Measurements from ENCODE around the gene CNTD1.
A peak's percentile ranks its signal among the peaks of the same experiment; 100 is the strongest.

The CNTD1 gene

GRCh38 chr17:42809250-42809649, 10.6 kb downstream of the CNTD1 start:
- no peak for DNase-seq

GRCh38 chr17:42814633-42815399, 16.2 kb downstream of the CNTD1 start:
- DNase-seq: no peak

DNA sequence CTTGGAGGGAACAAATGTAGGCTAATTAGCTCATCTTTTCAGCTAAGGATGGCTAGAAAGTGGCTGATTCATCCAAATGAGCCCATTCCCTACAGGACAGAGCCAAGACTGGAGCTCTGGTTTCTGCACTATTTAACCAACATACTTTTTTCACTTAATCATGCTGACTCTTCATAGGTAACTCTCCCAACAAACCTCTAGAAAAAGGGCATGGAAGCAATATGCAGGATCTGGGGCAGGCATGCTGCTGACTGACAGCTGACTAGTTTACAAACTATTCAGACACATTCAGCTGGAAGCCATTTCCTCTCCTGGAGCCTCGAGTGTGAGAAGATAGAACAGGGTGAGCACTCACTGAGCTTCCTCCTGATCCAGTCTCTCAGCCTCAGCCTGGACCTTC, 19.2 kb downstream of the CNTD1 start:
- no peak for DNase-seq

- DNase-seq: no peak
Observed at GRCh38 chr17:42818379-42818778, 19.7 kb downstream of the CNTD1 start.

DNA sequence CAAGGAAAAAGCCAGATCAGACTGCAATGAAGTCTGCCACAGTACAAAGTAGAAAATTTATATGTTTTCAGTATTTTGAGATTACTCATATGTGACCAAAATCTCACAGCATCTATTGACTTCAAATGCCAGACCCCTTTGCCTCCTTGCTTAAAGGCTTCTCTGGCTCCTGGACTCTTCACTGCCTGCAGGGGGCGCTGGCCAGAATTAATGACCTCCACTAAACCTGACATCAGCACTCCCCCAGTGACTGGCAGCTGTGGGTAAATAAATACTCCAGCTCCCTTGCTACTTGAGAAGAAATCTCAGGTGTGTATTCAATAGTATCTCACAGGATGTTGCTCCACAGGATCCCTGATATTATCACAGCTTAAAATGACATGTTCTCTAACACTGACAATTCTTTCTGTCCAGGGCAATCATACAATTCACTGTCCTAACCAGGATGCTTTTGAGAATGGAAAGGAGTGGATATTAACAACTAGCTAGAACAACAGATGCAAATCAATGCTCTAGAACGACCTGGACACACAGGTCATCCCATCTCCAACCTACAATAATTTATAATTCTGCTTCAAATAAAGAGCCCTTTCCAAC, 21.4 kb downstream of the CNTD1 start:
- DNase-seq: peak; percentile 46

DNA sequence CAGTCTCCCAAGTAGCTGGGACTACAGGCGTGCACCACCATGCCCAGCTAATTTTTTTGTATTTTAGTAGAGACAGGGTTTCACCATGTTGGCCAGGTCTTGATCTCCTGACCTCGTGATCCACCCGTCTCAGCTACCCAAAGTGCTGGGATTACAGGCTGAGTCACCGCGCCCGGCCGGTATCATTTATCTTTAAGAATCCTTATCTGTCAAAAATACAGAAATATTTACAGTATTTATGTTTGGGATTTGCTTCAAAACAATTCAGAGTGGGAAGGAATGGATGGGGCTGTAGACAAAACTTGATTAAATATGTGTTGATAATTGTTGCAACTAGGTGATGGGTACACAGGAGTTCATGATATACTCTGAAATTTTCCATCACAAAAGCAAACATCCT, 22.5 kb downstream of the CNTD1 start:
- no peak for DNase-seq

GRCh38 chr17:42827472-42827871, 28.8 kb downstream of the CNTD1 start:
- DNase-seq: no peak

DNA sequence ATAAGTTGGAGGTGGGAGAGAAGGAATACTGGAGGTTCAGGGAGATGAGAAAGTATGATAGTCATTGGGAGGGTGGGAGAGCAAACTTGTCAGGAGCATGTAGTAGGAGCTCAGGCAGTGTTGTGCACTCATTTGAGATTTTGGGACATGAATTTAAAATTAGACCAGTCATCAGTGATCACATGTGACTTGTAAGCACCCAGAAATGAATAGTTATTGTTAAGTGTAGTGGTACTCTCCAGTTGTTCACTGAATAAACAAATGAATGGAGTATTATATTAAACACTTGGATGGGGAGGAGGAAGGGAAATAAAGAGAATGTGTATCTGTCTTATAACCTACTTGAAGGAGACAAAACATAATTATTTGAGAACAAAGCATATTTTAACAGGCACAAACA, 32.3 kb downstream of the CNTD1 start:
- DNase-seq: no peak

GRCh38 chr17:42832213-42832933, 33.7 kb downstream of the CNTD1 start:
- DNase-seq: no peak

DNA sequence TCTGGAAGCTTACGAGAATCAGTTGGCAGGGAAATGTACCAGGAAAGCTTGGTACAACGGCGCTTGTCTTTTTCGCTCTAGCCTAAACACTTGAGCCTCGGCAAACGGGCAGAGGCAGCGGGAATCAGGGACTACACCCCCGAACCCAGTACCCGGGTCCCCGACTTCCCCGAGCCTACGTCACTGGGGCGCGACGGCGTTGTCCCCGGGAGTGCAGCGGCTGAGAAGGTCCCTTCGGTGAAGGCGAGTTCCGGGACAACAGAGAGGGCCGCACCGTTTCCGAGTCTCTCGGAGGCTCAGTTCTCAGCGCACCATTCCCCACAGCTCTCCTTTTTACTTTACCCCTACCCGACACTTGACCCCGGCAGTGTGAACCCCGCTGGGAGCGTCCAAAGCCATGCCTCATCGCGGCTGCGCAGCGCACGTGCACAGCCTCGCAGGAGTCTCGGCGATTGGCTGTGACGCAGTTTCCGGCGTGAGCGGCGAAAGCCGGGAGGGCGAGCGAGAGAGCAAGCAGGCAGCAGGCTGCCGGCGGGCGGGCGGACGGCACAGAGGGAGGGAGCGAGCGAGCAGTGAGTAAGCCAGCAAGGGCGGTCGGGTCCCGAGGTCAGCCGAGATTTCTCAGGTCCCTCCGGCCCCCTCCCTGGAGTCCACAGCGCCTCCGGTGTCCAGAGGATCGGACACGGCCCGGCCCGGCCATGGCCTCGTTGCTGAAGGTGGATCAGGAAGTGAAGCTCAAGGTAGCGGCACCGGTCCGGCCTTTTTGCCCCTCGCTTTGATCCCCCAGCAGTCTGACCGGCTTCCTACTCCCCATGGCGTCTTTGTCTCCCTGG, 34.5 kb downstream of the CNTD1 start, which contains the start of gene PSME3:
Gene PSME3 (plus strand): TSS at position 464 of the 833 bp plus-strand sequence. CDS start 235 bp downstream, at position 699.
- peak; percentile 88 for DNase-seq

- DNase-seq: no peak
Observed at GRCh38 chr17:42833767-42834422, 35.2 kb downstream of the CNTD1 start.

DNA sequence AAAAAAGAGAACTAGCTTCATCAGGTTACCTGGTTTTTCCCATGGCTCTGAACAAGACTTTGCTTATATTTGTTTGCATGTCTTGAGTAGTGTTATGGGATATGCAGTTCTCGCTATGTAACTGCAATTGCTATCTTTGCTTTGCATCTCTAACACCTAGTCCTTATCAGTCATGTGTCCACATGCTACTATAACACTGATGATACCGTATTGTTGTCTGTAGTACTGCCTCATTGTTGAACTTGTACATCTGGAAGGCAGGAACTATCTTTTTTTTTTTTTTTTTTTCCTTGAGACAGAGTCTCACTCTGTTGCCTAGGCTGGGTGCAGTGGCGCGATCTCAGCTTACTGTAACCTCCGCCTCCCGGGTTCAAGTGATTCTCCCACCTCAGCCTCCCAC, 37.1 kb downstream of the CNTD1 start:
- DNase-seq: no peak

GRCh38 chr17:42841975-42842685, 43.5 kb downstream of the CNTD1 start:
- DNase-seq: no peak

- peak; percentile 4 for DNase-seq
Observed at GRCh38 chr17:42843358-42843934, 44.8 kb downstream of the CNTD1 start.

DNA sequence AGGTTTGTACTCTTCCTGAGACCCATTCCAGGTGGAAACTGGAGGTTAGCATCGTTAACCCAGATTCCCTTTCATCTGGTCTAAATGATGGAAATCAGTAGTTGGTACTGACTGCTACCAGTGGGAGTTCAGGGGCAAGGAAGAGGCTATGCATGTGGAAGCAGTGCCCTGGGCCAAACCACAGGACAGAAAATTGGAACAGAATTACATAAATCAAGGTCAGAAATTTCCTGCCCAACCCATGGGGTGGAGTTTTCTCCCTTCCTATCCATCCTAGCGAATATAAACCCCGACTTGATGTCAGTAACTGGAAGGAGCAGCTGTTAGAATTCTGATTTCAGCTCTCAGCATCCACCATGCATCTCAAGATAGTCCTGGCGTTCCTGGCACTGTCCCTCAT, 45.6 kb downstream of the CNTD1 start, which contains the start of gene AOC2:
Gene AOC2 (plus strand): TSS at position 310 of the 400 bp plus-strand sequence. CDS start 47 bp downstream, at position 357.
- DNase-seq: no peak

DNA sequence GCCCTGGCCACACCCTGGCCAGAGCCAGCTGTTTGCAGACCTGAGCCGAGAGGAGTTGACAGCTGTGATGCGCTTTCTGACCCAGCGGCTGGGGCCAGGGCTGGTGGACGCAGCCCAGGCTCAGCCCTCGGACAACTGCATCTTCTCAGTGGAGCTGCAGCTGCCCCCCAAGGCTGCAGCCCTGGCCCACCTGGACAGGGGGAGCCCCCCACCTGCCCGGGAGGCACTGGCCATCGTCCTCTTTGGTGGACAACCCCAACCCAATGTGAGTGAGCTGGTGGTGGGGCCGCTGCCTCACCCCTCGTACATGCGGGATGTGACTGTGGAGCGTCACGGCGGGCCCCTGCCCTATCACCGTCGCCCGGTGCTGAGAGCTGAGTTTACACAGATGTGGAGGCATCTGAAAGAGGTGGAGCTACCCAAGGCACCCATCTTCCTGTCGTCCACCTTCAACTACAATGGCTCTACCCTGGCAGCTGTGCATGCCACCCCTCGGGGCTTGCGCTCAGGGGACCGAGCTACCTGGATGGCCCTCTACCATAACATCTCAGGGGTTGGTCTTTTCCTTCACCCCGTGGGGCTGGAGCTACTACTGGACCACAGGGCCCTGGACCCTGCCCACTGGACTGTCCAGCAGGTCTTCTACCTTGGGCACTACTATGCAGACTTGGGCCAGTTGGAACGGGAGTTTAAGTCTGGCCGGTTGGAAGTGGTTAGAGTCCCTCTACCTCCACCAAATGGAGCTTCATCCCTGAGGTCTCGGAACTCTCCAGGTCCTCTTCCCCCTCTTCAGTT, 46.3 kb downstream of the CNTD1 start:
- no peak for DNase-seq

DNA sequence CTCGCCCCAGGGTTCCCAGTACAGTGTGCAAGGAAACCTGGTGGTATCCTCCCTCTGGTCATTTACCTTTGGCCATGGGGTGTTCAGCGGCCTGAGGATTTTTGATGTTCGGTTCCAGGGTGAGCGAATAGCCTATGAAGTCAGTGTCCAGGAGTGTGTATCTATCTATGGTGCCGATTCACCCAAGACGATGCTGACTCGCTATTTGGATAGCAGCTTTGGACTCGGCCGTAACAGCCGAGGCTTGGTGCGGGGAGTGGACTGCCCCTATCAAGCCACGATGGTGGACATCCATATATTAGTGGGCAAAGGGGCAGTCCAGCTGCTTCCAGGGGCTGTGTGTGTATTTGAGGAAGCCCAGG, 46.9 kb downstream of the CNTD1 start:
- DNase-seq: no peak

GRCh38 chr17:42845918-42846593, 47.4 kb downstream of the CNTD1 start:
- no peak for DNase-seq

DNA sequence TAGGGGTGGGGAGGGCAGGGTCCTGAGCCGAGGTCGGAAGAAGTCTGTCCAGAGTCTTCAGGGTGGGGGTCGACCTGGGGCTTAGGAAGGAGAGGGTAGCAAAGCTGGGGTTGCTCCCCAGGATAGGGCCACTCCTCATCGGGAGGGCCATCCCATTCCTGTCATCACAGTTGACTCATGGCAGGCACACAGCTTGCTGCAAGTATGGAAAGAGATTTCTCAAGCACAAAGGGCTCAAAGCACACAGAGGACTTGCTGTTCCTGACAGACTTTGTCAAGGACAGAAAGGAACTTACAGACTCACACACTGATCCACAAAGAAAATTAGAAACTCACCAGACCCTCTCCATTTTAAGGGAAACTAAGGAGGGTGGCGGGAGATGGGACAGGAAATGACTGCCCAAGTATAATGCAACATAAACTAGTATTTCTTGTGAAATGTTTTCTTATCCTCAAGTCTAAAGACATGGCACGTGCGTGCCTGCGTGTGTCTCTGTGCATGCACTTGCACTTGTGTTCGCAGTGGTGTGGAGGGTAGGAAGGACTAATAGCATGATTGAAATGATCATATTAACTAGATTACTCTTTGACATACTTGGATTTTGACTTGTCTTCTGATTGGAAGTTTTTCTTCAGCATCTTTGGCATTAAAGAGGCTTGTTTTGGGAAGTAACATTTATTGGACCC, 48.1 kb downstream of the CNTD1 start:
- DNase-seq: no peak
